Body of pancreas (tissue), 4 donors: ENCODE results near the gene SIM2. TPM values are rescaled to one million over a fixed set of nuclear protein-coding genes. Genes with fewer than 3 reads are reported as not detected.

Experiments used
- ATAC-seq: fragments of 150-250 bp; one replicate; pipeline ENCODE4 v1.9.1; 2016
- DNase-seq, 4 donors: peaks; one replicate each; pipeline ENCODE4 v3.0.0-alpha.2; 2019
- H3K27ac ChIP-seq, 4 donors: fragments of 200-600 bp; sonication (generic); 1 replicate in 3 of 4; 2 replicates in 1 of 4; pipeline versions ENCODE4 v1.5.1 to v1.6.1; 2016 to 2019; ENCODE audit warnings: mild to moderate bottlenecking in 1 of 4, mixed read lengths in 1 of 4, moderate library complexity in 1 of 4
- H3K27me3 ChIP-seq, 2 donors: fragments of 200-600 bp; sonication (generic); one replicate each; pipeline ENCODE4 v1.6.0; 2016; ENCODE audit warnings: mild to moderate bottlenecking in 1 of 2
- H3K36me3 ChIP-seq, 2 donors: fragments of 200-600 bp; sonication (generic); replicated peaks in 1 of 2; 2 replicates each; pipeline ENCODE4 v1.5.1; 2016; ENCODE audit warnings: low read depth in 2 of 2; ENCODE audit not compliant: insufficient read depth in 1 of 2
- H3K4me1 ChIP-seq: fragments of 200-600 bp; sonication (generic); one replicate; pipeline ENCODE4 v1.6.0; 2016
- H3K4me3 ChIP-seq, 2 donors: fragments of 200-600 bp; sonication (generic); 1 replicate in 1 of 2; 2 replicates in 1 of 2; pipeline ENCODE4 v1.5.1; 2016 to 2019
- H3K9me3 ChIP-seq, 3 donors: fragments of 200-600 bp; sonication (generic); 1 replicate in 2 of 3; 2 replicates in 1 of 3; pipeline ENCODE4 v1.5.1; 2016
- POLR2A ChIP-seq, 3 donors: fragments of 450-650 bp; IDR thresholded peaks; one replicate each; pipeline ENCODE4 v1.6.1; 2016; ENCODE audit warnings: antibody characterized with exemption in 3 of 3, mild to moderate bottlenecking in 2 of 3
- WGBS, 2 donors: methylation state at CpG; one replicate each; pipeline ENCODE4 v1.1.5; 2017; 5-methylcytosine and 5-hydroxymethylcytosine counted together
- intact Hi-C: fragments of 100-400 bp; cut with DNase I; formaldehyde crosslinking; loops from one replicate; pipeline ENCODE4 v1.15.1; 2023
- total RNA-seq, 2 donors: library from RNA; depleted of rRNA; stranded (reverse); fragments of >200 nt; gene quantifications; one replicate each; pipeline ENCODE4 v1.1.0, GENCODE V29; 2016
- TF ChIP-seq, protein P1 (sequence below), 7 experiments: fragments of 450-650 bp in 4 of 7; fragments of 200-600 bp in 3 of 7; sonication (generic) in 3 of 7; IDR thresholded peaks; one replicate each; pipeline ENCODE4 v1.5.1; 2016 to 2019; ENCODE audit warnings: antibody characterized with exemption in 7 of 7

The SIM2 gene
- total RNA-seq, 2 donors from 2014 or later = 0.26 TPM; not detected in 1

DNA sequence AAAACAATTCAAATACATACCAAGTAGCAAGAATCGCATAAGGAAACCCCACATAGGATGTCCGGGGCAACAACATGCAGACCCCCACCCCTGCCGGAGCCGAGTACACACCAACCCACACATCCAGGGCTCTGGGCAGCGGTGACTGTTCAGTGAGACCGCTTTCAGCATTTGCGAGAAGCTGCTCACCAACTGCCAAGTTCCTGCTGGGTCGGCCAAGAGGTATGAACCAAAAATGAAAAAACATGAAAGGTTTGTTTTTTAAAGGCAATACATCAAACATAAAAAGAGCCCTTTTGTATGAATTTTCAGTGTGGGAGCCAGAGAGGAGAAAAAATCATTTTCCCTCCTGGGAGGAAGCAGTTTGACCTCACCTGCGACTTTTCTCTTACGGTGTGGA lies 92.3 kb downstream of the SIM2 start:
- ATAC-seq = no peak
- TF ChIP-seq POLR2A (IDR thresholded peaks at IDR 0.05) = no peak
- TF ChIP-seq, protein P1, sequence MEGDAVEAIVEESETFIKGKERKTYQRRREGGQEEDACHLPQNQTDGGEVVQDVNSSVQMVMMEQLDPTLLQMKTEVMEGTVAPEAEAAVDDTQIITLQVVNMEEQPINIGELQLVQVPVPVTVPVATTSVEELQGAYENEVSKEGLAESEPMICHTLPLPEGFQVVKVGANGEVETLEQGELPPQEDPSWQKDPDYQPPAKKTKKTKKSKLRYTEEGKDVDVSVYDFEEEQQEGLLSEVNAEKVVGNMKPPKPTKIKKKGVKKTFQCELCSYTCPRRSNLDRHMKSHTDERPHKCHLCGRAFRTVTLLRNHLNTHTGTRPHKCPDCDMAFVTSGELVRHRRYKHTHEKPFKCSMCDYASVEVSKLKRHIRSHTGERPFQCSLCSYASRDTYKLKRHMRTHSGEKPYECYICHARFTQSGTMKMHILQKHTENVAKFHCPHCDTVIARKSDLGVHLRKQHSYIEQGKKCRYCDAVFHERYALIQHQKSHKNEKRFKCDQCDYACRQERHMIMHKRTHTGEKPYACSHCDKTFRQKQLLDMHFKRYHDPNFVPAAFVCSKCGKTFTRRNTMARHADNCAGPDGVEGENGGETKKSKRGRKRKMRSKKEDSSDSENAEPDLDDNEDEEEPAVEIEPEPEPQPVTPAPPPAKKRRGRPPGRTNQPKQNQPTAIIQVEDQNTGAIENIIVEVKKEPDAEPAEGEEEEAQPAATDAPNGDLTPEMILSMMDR (IDR thresholded peaks at IDR 0.05) = no peak
- Histone ChIP-seq H3K27ac (peak overlapping the region in 1 of 4 donors; percentile 31), H3K4me1 (no peaks in the 10 kb centered on the region), H3K36me3 (no peaks in the 10 kb centered on the region), H3K9me3 (no peaks in the 10 kb centered on the region), H3K4me3 (no peak overlapping the region), H3K27me3 (no peaks in the 10 kb centered on the region)
- WGBS, 2 donors = 64 to 75% methylated on average over 8 to 10 of the region's 10 CpGs
- no peak for DNase-seq
- intact Hi-C loops = no loop called here

DNA sequence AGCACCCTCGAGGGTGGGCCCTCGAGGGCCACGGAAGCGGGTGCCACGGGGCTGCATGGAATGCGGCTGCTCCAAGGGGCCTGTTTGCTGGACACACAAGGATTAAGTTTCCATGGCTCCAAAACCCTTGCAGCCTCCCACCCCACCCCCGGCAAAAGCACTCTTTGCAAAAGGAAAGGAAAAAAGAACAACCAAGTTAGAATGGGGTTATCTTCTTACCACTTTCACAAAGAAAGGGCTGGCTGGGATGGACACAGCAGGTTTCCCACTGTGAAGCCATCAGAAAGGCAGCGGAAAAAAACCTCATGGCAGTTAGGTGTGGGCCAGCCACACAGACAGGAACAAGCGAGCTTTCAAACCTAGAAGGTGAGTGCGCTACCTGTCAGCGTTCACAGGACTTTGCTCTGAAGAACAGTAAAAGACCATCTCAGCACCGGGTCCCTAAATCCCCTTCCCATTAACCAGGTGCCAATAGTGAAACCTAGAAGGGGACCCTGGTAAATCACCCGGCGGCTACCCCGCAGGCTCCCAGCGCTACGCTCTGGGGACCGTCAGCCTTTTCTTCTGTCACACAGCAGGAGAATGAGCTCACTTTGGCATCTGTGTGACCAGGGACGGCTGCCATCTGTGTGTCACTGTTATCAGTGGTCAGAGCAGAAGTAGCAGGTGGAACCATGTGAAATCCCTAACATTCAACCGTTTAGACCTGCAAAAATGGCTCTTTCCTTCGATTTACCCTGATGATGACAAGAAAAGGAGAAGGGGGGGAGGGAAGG lies 93.0 kb downstream of the SIM2 start:
- no peaks in the 10 kb centered on the region for H3K27me3 ChIP-seq
- no peak overlapping the region for H3K4me3 ChIP-seq
- intact Hi-C loops = no loop called here
- DNase-seq (no peak), ATAC-seq (no peak)
- H3K4me1 ChIP-seq = no peaks in the 10 kb centered on the region
- TF ChIP-seq POLR2A (IDR thresholded peaks at IDR 0.05) = no peak
- TF ChIP-seq, protein P1 (IDR thresholded peaks at IDR 0.05) = no peak
- H3K36me3 ChIP-seq = no peaks in the 10 kb centered on the region
- 73 to 77% methylated on average over 13 to 21 of the region's 21 CpGs for WGBS, 2 donors
- peak overlapping the region in 1 of 4 donors; percentile 31 for H3K27ac ChIP-seq
- no peaks in the 10 kb centered on the region for H3K9me3 ChIP-seq

DNA sequence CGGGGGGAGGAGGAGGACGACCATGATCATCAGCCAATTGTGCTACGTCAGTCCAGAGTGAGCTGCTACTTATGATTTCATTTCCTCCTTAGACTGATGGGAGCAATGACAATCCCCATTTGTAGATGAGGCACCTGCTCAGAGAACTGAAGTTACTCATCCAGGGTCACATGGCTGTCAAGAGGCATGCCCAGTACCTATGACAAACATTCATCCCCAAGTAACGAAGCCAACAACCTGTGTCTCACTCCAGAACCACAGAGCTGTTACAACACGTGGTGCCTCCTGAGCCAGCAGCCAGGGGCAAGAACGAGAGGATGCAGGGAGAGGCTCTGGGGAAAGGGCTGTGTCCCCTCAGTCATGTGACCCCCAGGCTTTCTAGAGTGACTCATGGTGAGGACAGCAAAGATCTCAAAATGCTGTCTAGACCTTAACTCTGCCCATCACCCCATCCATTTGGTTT lies 93.6 kb downstream of the SIM2 start:
- TF ChIP-seq POLR2A (IDR thresholded peaks at IDR 0.05) = no peak
- TF ChIP-seq, protein P1 (IDR thresholded peaks at IDR 0.05) = no peak
- Histone ChIP-seq H3K27ac (no peak overlapping the region), H3K4me1 (no peaks in the 10 kb centered on the region), H3K27me3 (no peaks in the 10 kb centered on the region), H3K9me3 (no peaks in the 10 kb centered on the region), H3K4me3 (no peak overlapping the region), H3K36me3 (no peaks in the 10 kb centered on the region)
- no peak for DNase-seq
- intact Hi-C loops = no loop called here
- 81 to 88% methylated on average over 4 to 6 of the region's 6 CpGs for WGBS, 2 donors
- ATAC-seq = no peak

DNA sequence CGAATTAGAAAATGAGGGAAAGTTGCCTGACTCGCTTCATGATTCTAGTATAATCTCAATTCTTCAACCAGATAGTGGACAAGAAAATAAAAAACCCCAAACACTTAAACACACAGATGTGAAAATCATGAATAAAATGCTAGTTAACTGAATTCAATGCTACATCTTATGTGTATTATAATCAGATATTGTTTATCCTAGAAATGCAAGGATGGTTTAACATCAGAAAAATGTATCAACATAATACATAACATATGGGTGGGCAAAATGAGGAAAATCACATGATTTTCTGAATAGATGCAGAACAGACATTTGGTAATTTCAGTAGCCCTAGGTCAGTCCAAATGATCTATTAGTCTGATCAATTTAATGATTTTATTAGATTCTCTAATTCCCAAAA lies 97.2 kb downstream of the SIM2 start:
- Histone ChIP-seq H3K4me1 (no peaks in the 10 kb centered on the region), H3K27me3 (no peaks in the 10 kb centered on the region), H3K4me3 (no peak overlapping the region), H3K9me3 (no peaks in the 10 kb centered on the region), H3K36me3 (no peaks in the 10 kb centered on the region), H3K27ac (no peak overlapping the region)
- 79 to 87% methylated on average over 2 of the region's 2 CpGs for WGBS, 2 donors
- ATAC-seq (no peak), DNase-seq (no peak)
- TF ChIP-seq, protein P1 (IDR thresholded peaks at IDR 0.05) = no peak
- no peak for TF ChIP-seq POLR2A (IDR thresholded peaks at IDR 0.05)
- intact Hi-C loops = loop anchor here (5.0 kb wide), 1 partner anchor 41 kb away; no protein-coding TSS in a partner anchor

DNA sequence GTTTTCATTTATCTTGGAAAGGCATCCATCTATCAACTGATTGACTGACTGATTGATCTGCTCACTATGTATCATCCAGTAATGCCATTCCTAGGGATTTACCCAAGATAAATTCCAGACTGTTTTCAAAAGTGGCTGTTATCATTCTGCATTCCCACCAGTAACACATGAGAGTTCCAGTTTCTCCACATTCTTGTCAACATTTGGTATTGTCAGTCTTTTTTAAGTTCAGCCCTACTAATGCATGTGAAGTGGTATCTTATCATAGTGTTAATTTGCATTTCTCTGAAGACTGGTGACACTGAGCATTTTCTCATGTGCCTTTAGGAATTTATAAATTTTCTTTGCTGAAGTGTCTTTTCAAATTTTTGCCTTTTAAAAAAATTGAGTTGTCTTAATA lies 99.6 kb downstream of the SIM2 start:
- H3K27me3 ChIP-seq = no peaks in the 10 kb centered on the region
- H3K9me3 ChIP-seq = no peaks in the 10 kb centered on the region
- H3K36me3 ChIP-seq = no peaks in the 10 kb centered on the region
- DNase-seq (no peak), ATAC-seq (no peak)
- intact Hi-C loops = loop anchor here (5.0 kb wide), 1 partner anchor 39 kb away; no protein-coding TSS in a partner anchor
- H3K4me1 ChIP-seq = no peaks in the 10 kb centered on the region
- no peak overlapping the region for H3K4me3 ChIP-seq
- H3K27ac ChIP-seq = no peak overlapping the region
- no peak for TF ChIP-seq POLR2A (IDR thresholded peaks at IDR 0.05)
- TF ChIP-seq, protein P1 (IDR thresholded peaks at IDR 0.05) = no peak
